GM21526 (cell line): ENCODE data around the gene GPR4.

ENCODE experiments used
- ATAC-seq: cut with Tn5 transposase; IDR thresholded peaks from one replicate; pipeline ENCODE4 v1.9.1; 2021; ENCODE audit warnings: moderate library complexity; ENCODE audit not compliant: unreplicated experiment, low FRiP score

Gene GPR4

GRCh38 chr19:45591004-45591637 lies 10.9 kb downstream of the GPR4 start:
- no peak for ATAC-seq

GRCh38 chr19:45590300-45591003 lies 11.6 kb downstream of the GPR4 start:
- no peak for ATAC-seq

- no peak for ATAC-seq
Measured at GRCh38 chr19:45589768-45590167, 12.2 kb downstream of the GPR4 start.

- no peak for ATAC-seq
Measured at GRCh38 chr19:45587873-45588272, 14.1 kb downstream of the GPR4 start.

- no peak for ATAC-seq
Measured at GRCh38 chr19:45585158-45585577, 16.8 kb downstream of the GPR4 start.

- ATAC-seq = peak; percentile 79
Measured at GRCh38 chr19:45584332-45585157, 17.5 kb downstream of the GPR4 start, which contains the start of gene OPA3. Gene OPA3 (minus strand): TSS chr19:45584802. CDS start chr19:45584764, 38 bp downstream.

- ATAC-seq = no peak
Measured at GRCh38 chr19:45581576-45581975, 20.4 kb downstream of the GPR4 start.

GRCh38 chr19:45578861-45579260 lies 23.2 kb downstream of the GPR4 start:
- ATAC-seq = no peak

- no peak for ATAC-seq
Measured at GRCh38 chr19:45577111-45577905, 24.7 kb downstream of the GPR4 start.

GRCh38 chr19:45576682-45577081 lies 25.3 kb downstream of the GPR4 start:
- ATAC-seq = no peak

- ATAC-seq = no peak
Measured at GRCh38 chr19:45575216-45575615, 26.8 kb downstream of the GPR4 start.

- no peak for ATAC-seq
Measured at GRCh38 chr19:45574526-45574925, 27.5 kb downstream of the GPR4 start.

- no peak for ATAC-seq
Measured at GRCh38 chr19:45571457-45572220, 30.4 kb downstream of the GPR4 start.

- ATAC-seq = no peak
Measured at GRCh38 chr19:45569619-45570421, 32.2 kb downstream of the GPR4 start.

GRCh38 chr19:45568732-45569131 lies 33.3 kb downstream of the GPR4 start:
- ATAC-seq = no peak

- no peak for ATAC-seq
Measured at GRCh38 chr19:45567609-45568008, 34.4 kb downstream of the GPR4 start.

GRCh38 chr19:45564131-45564780 lies 37.8 kb downstream of the GPR4 start:
- no peak for ATAC-seq

GRCh38 chr19:45560686-45561085 lies 41.3 kb downstream of the GPR4 start:
- ATAC-seq = no peak
